Trophoblast cell (in vitro differentiated cells and primary cell): ENCODE results near the gene FAM117B.

ENCODE experiments used
- DNase-seq, 2 donors: peaks; one replicate each; pipeline ENCODE4 v3.0.0-alpha.2; 2016
- H2AFZ ChIP-seq: 2 replicates; pipeline ENCODE4 v1.6.1; 2013; ENCODE audit warnings: low read length, moderate library complexity, mild to moderate bottlenecking; ENCODE audit not compliant: insufficient read depth, poor library complexity
- H2AK5ac ChIP-seq: 2 replicates; pipeline ENCODE4 v1.6.1; 2013; ENCODE audit warnings: mild to moderate bottlenecking, low read length
- H2BK120ac ChIP-seq: 2 replicates; pipeline ENCODE4 v1.6.1; 2013; ENCODE audit warnings: low read length, mild to moderate bottlenecking, moderate library complexity; ENCODE audit not compliant: insufficient read depth, poor library complexity
- H2BK12ac ChIP-seq: 2 replicates; pipeline ENCODE4 v1.6.1; 2013; ENCODE audit warnings: mild to moderate bottlenecking, low read length, moderate library complexity
- H2BK5ac ChIP-seq: 2 replicates; pipeline ENCODE4 v1.6.1; 2013; ENCODE audit warnings: low read length, low read depth, moderate library complexity, mild to moderate bottlenecking; ENCODE audit not compliant: poor library complexity
- H3K14ac ChIP-seq: 2 replicates; pipeline ENCODE4 v1.6.1; 2013; ENCODE audit warnings: mild to moderate bottlenecking, low read length
- H3K18ac ChIP-seq: 2 replicates; pipeline ENCODE4 v1.6.1; 2013; ENCODE audit warnings: mild to moderate bottlenecking, low read length
- H3K23ac ChIP-seq: 2 replicates; pipeline ENCODE4 v1.6.1; 2013; ENCODE audit warnings: low read length
- H3K27ac ChIP-seq: 2 replicates; pipeline ENCODE4 v1.5.1; 2013; ENCODE audit warnings: low read depth, mild to moderate bottlenecking, inconsistent platforms, low read length, moderate library complexity
- H3K27me3 ChIP-seq: 2 replicates; pipeline ENCODE4 v1.6.1; 2013; ENCODE audit warnings: inconsistent platforms, mild to moderate bottlenecking, low read length, moderate library complexity; ENCODE audit not compliant: insufficient read depth
- H3K36me3 ChIP-seq, 2 experiments: 1 replicate in 1 of 2; 2 replicates in 1 of 2; pipeline ENCODE4 v1.6.1; 2013; ENCODE audit warnings: low read length in 2 of 2, mild to moderate bottlenecking in 2 of 2, moderate library complexity in 1 of 2; ENCODE audit not compliant: insufficient read depth in 2 of 2, control insufficient read depth in 1 of 2
- H3K4ac ChIP-seq: 2 replicates; pipeline ENCODE4 v1.6.1; 2013; ENCODE audit warnings: low read depth, mild to moderate bottlenecking, low read length, moderate library complexity
- H3K4me1 ChIP-seq, 2 experiments: 1 replicate in 1 of 2; 2 replicates in 1 of 2; pipeline ENCODE4 v1.6.1; 2013; ENCODE audit warnings: low read length in 2 of 2, mild to moderate bottlenecking in 2 of 2, moderate library complexity in 1 of 2; ENCODE audit not compliant: insufficient read depth in 2 of 2, control insufficient read depth in 1 of 2
- H3K4me2 ChIP-seq: 2 replicates; pipeline ENCODE4 v1.6.1; 2013; ENCODE audit warnings: inconsistent platforms, mild to moderate bottlenecking, low read length, moderate library complexity
- H3K4me3 ChIP-seq: 2 replicates; pipeline ENCODE4 v1.5.1; 2013; ENCODE audit warnings: mild to moderate bottlenecking, low read depth, low read length, inconsistent platforms
- H3K79me1 ChIP-seq: one replicate; pipeline ENCODE4 v1.6.1; 2013; ENCODE audit warnings: low read length
- H3K79me2 ChIP-seq: 2 replicates; pipeline ENCODE4 v1.6.1; 2013; ENCODE audit warnings: low read length, mild to moderate bottlenecking; ENCODE audit not compliant: control insufficient read depth, insufficient read depth, poor library complexity
- H3K9ac ChIP-seq: 2 replicates; pipeline ENCODE4 v1.6.1; 2013; ENCODE audit warnings: mild to moderate bottlenecking, low read length
- H3K9me3 ChIP-seq: 2 replicates; pipeline ENCODE4 v1.6.1; 2013; ENCODE audit warnings: low read depth, mild to moderate bottlenecking, control low read depth, inconsistent platforms, low read length; ENCODE audit not compliant: insufficient read depth
- H4K12ac ChIP-seq: 2 replicates; pipeline ENCODE4 v1.6.1; 2013; ENCODE audit warnings: low read depth, mild to moderate bottlenecking, low read length, moderate library complexity
- H4K8ac ChIP-seq: 2 replicates; pipeline ENCODE4 v1.6.1; 2013; ENCODE audit warnings: low read depth, mild to moderate bottlenecking, low read length, moderate library complexity
- H4K91ac ChIP-seq: one replicate; pipeline ENCODE4 v1.6.1; 2013; ENCODE audit warnings: low read depth, mild to moderate bottlenecking, low read length, moderate library complexity
- WGBS: extraction: QIAGEN DNeasy Blood & Tissue Kit; methylation state at CpG from one replicate; pipeline ENCODE4 v1.1.7; 2013; ENCODE audit warnings: missing lambda C conversion rate; ENCODE audit not compliant: insufficient read length, insufficient coverage; ENCODE audit errors: extremely low coverage; 5-methylcytosine and 5-hydroxymethylcytosine counted together

The FAM117B gene

GRCh38 chr2:202814226-202814625 lies 179.5 kb downstream of the FAM117B start:
- Histone ChIP-seq H3K4me2 (no peak overlapping the region), H3K18ac (no peak overlapping the region), H3K9me3 (peaks cover 2% of the 10 kb centered on the region), H4K8ac (no peak overlapping the region), H2AK5ac (no peak overlapping the region), H4K12ac (no peak overlapping the region), H2AFZ (no peak overlapping the region), H3K79me1 (no peaks in the 10 kb centered on the region), H3K4ac (no peak overlapping the region), H3K9ac (no peak overlapping the region), H3K4me1 (no peaks in the 10 kb centered on the region), H3K4me3 (no peak overlapping the region), H2BK12ac (no peak overlapping the region), H2BK120ac (no peak overlapping the region), H4K91ac (no peak overlapping the region), H3K27ac (no peak overlapping the region), H3K36me3 (no peaks in the 10 kb centered on the region), H3K79me2 (no peaks in the 10 kb centered on the region), H3K14ac (no peak overlapping the region), H2BK5ac (no peak overlapping the region), H3K27me3 (no peaks in the 10 kb centered on the region), H3K23ac (no peak overlapping the region)
- WGBS: no CpG with 5 or more reads among the region's 1 CpG
- no peak for DNase-seq

GRCh38 chr2:202815548-202816360 lies 181.0 kb downstream of the FAM117B start:
- no peak overlapping the region for H2BK5ac ChIP-seq
- no peak overlapping the region for H4K91ac ChIP-seq
- H2BK12ac ChIP-seq: no peak overlapping the region
- H3K4ac ChIP-seq: no peak overlapping the region
- H3K18ac ChIP-seq: no peak overlapping the region
- no peak overlapping the region for H4K8ac ChIP-seq
- no peaks in the 10 kb centered on the region for H3K79me2 ChIP-seq
- H3K14ac ChIP-seq: no peak overlapping the region
- WGBS: no CpG with 5 or more reads among the region's 4 CpGs
- H3K9ac ChIP-seq: no peak overlapping the region
- H3K27me3 ChIP-seq: no peaks in the 10 kb centered on the region
- H3K4me2 ChIP-seq: no peak overlapping the region
- no peaks in the 10 kb centered on the region for H3K36me3 ChIP-seq
- no peak overlapping the region for H3K4me3 ChIP-seq
- no peak overlapping the region for H3K27ac ChIP-seq
- H3K9me3 ChIP-seq: peaks cover 2% of the 10 kb centered on the region
- no peak overlapping the region for H2AFZ ChIP-seq
- no peaks in the 10 kb centered on the region for H3K79me1 ChIP-seq
- H4K12ac ChIP-seq: no peak overlapping the region
- H3K4me1 ChIP-seq: no peaks in the 10 kb centered on the region
- H2BK120ac ChIP-seq: no peak overlapping the region
- no peak for DNase-seq
- no peak overlapping the region for H3K23ac ChIP-seq
- H2AK5ac ChIP-seq: no peak overlapping the region

- H2AK5ac ChIP-seq: no peak overlapping the region
- H3K27ac ChIP-seq: no peak overlapping the region
- H3K4me1 ChIP-seq: no peaks in the 10 kb centered on the region
- H3K4ac ChIP-seq: no peak overlapping the region
- no peak overlapping the region for H2BK12ac ChIP-seq
- H3K18ac ChIP-seq: no peak overlapping the region
- no peak overlapping the region for H3K9ac ChIP-seq
- H2BK120ac ChIP-seq: no peak overlapping the region
- DNase-seq: no peak
- H2BK5ac ChIP-seq: no peak overlapping the region
- H3K36me3 ChIP-seq: no peaks in the 10 kb centered on the region
- H3K14ac ChIP-seq: no peak overlapping the region
- no peaks in the 10 kb centered on the region for H3K79me2 ChIP-seq
- no peak overlapping the region for H2AFZ ChIP-seq
- no peak overlapping the region for H3K4me3 ChIP-seq
- no peak overlapping the region for H3K4me2 ChIP-seq
- H4K12ac ChIP-seq: no peak overlapping the region
- no peak overlapping the region for H3K23ac ChIP-seq
- peaks cover 2% of the 10 kb centered on the region for H3K9me3 ChIP-seq
- H3K79me1 ChIP-seq: no peaks in the 10 kb centered on the region
- no peak overlapping the region for H4K8ac ChIP-seq
- no CpG with 5 or more reads among the region's 1 CpG for WGBS
- no peaks in the 10 kb centered on the region for H3K27me3 ChIP-seq
- no peak overlapping the region for H4K91ac ChIP-seq
Observed at GRCh38 chr2:202817771-202818170, 183.0 kb downstream of the FAM117B start.

- Histone ChIP-seq H3K9ac (no peak overlapping the region), H4K12ac (no peak overlapping the region), H3K79me1 (no peaks in the 10 kb centered on the region), H4K8ac (no peak overlapping the region), H3K27me3 (no peaks in the 10 kb centered on the region), H2AK5ac (no peak overlapping the region), H2BK5ac (no peak overlapping the region), H3K4me3 (no peak overlapping the region), H2BK120ac (no peak overlapping the region), H3K4me2 (no peak overlapping the region), H3K14ac (no peak overlapping the region), H3K4me1 (no peaks in the 10 kb centered on the region), H3K79me2 (no peaks in the 10 kb centered on the region), H3K18ac (no peak overlapping the region), H3K27ac (no peak overlapping the region), H3K4ac (no peak overlapping the region), H3K9me3 (peaks cover 2% of the 10 kb centered on the region), H4K91ac (no peak overlapping the region), H3K23ac (no peak overlapping the region), H2AFZ (no peak overlapping the region), H3K36me3 (no peaks in the 10 kb centered on the region), H2BK12ac (no peak overlapping the region)
- DNase-seq: no peak
- WGBS: no CpG with 5 or more reads among the region's 3 CpGs
Observed at GRCh38 chr2:202818321-202818720, 183.6 kb downstream of the FAM117B start.
